ENCODE measurements around the gene CTBP2. TPM values are rescaled to one million over a fixed set of nuclear protein-coding genes. Genes with fewer than 3 reads are reported as not detected.

Gene CTBP2
- total RNA-seq, 1 experiment from 2014 or later, result 212 TPM

- TF ChIP-seq CTCF (conservative IDR thresholded peaks at IDR 0.05), result no peak
Measured at GRCh38 chr10:124994573-124995473, 165.5 kb downstream of the CTBP2 start.

More at GRCh38 chr10:124994573-124995473, 165.5 kb downstream of the CTBP2 start:
- Histone ChIP-seq H2AFZ (ENCODE audit: low read length) (no peak overlapping the region), H2BK20ac (ENCODE audit: low read depth, low read length, poor library complexity, severe bottlenecking) (no peak overlapping the region), H3K4ac (ENCODE audit: low read depth, low read length) (no peak overlapping the region), H4K8ac (replicated peaks; ENCODE audit: insufficient read length, low read depth, low read length) (no peak overlapping the region), H3K23ac (ENCODE audit: insufficient read length, low read depth, low read length) (no peak overlapping the region), H2BK5ac (ENCODE audit: insufficient read length, low read length) (no peak overlapping the region), H3T11ph (ENCODE audit: low read length) (no peak overlapping the region), H4K91ac (ENCODE audit: insufficient read length, low read depth, low read length) (no peak overlapping the region), H2AK5ac (ENCODE audit: insufficient read length, low read length) (no peak overlapping the region), H3K9ac (ENCODE audit: extremely low read depth, insufficient read length, low read length) (no peak overlapping the region), H2BK120ac (ENCODE audit: low read depth, low read length, poor library complexity, severe bottlenecking) (no peak overlapping the region), H3K9me3 (ENCODE audit: control insufficient read depth, low read depth, low read length) (no peaks in the 10 kb centered on the region), H4K5ac (ENCODE audit: insufficient read length, low read depth, low read length) (no peak overlapping the region), H2BK12ac (ENCODE audit: insufficient read length, low read depth, low read length) (no peak overlapping the region), H4K20me1 (ENCODE audit: control insufficient read depth, insufficient read depth, insufficient read length) (no peaks in the 10 kb centered on the region), H3K14ac (ENCODE audit: insufficient read depth, low read length) (no peak overlapping the region; the same call in 1 of the 2 replicates), H3K27ac (ENCODE audit: insufficient read length, low read depth, low read length) (no peak overlapping the region), H3K27me3 (ENCODE audit: insufficient read depth, low read length) (no peaks in the 10 kb centered on the region), H3K4me1 (ENCODE audit: insufficient read depth, low read length) (no peaks in the 10 kb centered on the region), H3K23me2 (ENCODE audit: insufficient read length, low read depth, low read length, poor library complexity, severe bottlenecking) (no peaks in the 10 kb centered on the region), H3K4me2 (ENCODE audit: insufficient read depth, insufficient read length, low read length) (no peak overlapping the region), H3K79me2 (ENCODE audit: insufficient read depth, low read length) (no peaks in the 10 kb centered on the region), H3K18ac (ENCODE audit: insufficient read length, low read depth, low read length) (no peak overlapping the region), H3K79me1 (ENCODE audit: insufficient read depth, low read depth, low read length, poor library complexity, severe bottlenecking) (peaks cover 3% of the 10 kb centered on the region), H2BK15ac (ENCODE audit: low read depth, low read length) (no peak overlapping the region), H3K56ac (ENCODE audit: insufficient read length, low read depth, low read length) (no peak overlapping the region)
- H3K4me1 Mint-ChIP-seq, result no peaks in the 10 kb centered on the region
- no CpG with 5 or more reads among the region's 31 CpGs for WGBS (ENCODE audit: extremely low coverage, insufficient read length, low lambda C conversion rate)
- H3K9me3 Mint-ChIP-seq, result no peaks in the 10 kb centered on the region
- DNase-seq, result no peak
- H3K4me3 Mint-ChIP-seq, result no peak overlapping the region
- H3K27me3 Mint-ChIP-seq (ENCODE audit: low read depth), result peaks cover 5% of the 10 kb centered on the region; the same call in 1 of the 2 replicates
- peaks cover 63 to 98% (median 94%) of the 10 kb centered on the region in 3 experiments for H3K36me3 Mint-ChIP-seq (ENCODE audit: insufficient read depth in 1 of 3, low read depth in 3 of 3)
- H3K27ac Mint-ChIP-seq, result peak overlapping the region in 1 of 3 experiments; percentile 47; a peak in 1 of 7 replicates
